CD4-positive, alpha-beta T cell treated with Interleukin-17A for 1 hour (primary cell): Measurements from ENCODE around the gene SMIM34.

ENCODE experiments used
- DNase-seq: peaks from one replicate; pipeline ENCODE4 v3.0.0-alpha.2; 2020

SMIM34 gene

GRCh38 chr21:34372321-34372720, 51.4 kb downstream of the SMIM34 start:
- DNase-seq, result no peak

DNA sequence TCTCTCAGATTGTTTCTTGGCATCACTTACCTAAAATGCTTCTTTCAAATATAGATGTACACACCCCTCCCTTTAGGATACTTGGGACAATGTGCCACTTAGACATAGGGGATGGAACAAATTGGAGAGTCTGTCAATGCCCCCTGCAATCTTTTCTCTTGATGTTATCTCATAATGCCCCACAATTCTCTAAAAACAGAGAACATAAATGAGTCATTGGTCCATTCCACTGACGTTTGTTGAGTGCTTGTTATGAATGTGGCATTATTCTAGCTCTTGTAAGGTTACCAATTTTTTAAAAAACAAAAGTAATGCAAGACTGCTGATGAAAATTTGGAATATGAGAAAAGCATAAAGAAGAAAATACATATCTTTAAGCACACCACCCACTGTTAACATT, 54.0 kb downstream of the SMIM34 start:
- DNase-seq, result no peak
